ENCODE measurements around the gene NPDC1. TPM values are rescaled to one million over a fixed set of nuclear protein-coding genes. Genes with fewer than 3 reads are reported as not detected.

The NPDC1 gene
- total and polyA plus RNA-seq, 2 donors (not counting 1 experiment from before 2014, with no cell fraction given) = 0.17 to 0.19 TPM

DNA sequence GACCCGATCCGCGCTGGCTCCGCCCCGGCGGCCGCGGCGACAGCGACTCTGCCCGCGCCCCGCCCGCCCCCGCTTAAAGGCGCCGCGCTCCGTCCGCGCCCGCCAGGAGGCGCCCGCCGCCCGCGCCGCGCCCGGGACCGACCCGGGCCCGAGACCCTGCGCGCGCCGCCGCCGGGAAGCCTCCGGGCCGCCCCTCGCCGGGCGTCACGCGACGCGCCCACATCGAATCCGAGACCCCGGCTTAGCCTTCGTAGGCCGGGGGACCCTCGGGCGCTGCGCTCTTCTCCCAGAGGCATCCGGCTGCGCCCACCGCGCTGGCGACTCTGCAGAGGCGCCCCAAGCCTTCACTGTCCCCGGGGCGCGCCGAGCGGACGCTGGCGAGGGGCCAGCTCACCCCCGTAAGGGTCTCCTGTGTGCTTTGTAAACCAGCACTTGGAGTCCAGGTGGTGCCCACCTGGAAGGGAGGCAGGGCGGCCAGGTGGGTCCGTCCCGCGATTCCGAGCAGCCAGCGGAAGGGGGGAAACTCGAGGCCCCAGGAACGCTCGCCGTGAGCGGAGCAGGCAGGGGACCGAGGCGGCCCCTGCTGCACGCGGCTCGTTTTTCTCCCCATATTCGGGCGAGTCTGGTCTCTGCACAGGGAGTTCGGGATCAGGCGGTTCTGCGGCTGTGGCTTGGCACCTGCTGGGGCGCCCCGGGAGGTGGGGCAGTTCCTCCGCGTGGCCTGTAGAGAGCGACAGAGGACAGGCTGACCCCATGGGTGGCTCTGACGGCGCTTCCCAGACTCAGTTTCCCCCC lies 17.5 kb downstream of the NPDC1 start:
- peak overlapping the region in 1 of 2 donors; percentile 24 for H3K27ac ChIP-seq (ENCODE audit: low read length in 2 of 2)
- POLR2A ChIA-PET = interaction anchor here (0.9 to 3.0 kb wide), 4 partner anchors 32 to 195 kb away, joined by 3 to 19 read pairs (median 5); partner anchors contain the start of genes CLIC3 and PAXX

More for the DNA sequence above, 17.5 kb downstream of the NPDC1 start:
- ATAC-seq (ENCODE audit: low read depth) = peak; percentile 53
- Histone ChIP-seq H3K4me3 (ENCODE audit: control extremely low read depth in 1 of 5, extremely low read depth in 1 of 5, insufficient read depth in 1 of 5, low read depth in 2 of 5, low read length in 4 of 5) (peak overlapping the region in 4 of 5 experiments; percentile 64 to 77 (median 66)), H3K4me1 (ENCODE audit: control insufficient read depth in 2 of 2, insufficient read depth in 2 of 2, low read length in 2 of 2) (peaks cover 55 to 71% of the 10 kb centered on the region in 2 donors), H3K9ac (ENCODE audit: low read length) (peak overlapping the region; percentile 70), H3K9me3 (ENCODE audit: control extremely low read depth in 1 of 3, control insufficient read depth in 2 of 3, insufficient read depth in 1 of 3, low read length in 2 of 3) (peaks cover 0 to 7% (median 0%) of the 10 kb centered on the region in 3 donors), H3K4me2 (replicated peaks; ENCODE audit: low read depth, low read length, poor library complexity, severe bottlenecking) (peak overlapping the region; percentile 100), H3K79me2 (ENCODE audit: control insufficient read depth, insufficient read depth, low read length) (peaks cover 12% of the 10 kb centered on the region), H4K20me1 (ENCODE audit: control insufficient read depth, insufficient read depth, low read length, poor library complexity, severe bottlenecking) (peaks cover 11% of the 10 kb centered on the region), H3K36me3 (replicated peaks in 1 of 2; ENCODE audit: control extremely low read depth in 1 of 2, control insufficient read depth in 1 of 2, extremely low read depth in 1 of 2, insufficient read depth in 2 of 2, low read length in 1 of 2) (no peaks in the 10 kb centered on the region), H3K27me3 (replicated peaks in 1 of 4; ENCODE audit: control extremely low read depth in 1 of 4, control insufficient read depth in 3 of 4, insufficient read depth in 4 of 4, low read length in 3 of 4) (no peaks in the 10 kb centered on the region), H2AFZ (ENCODE audit: insufficient read depth, low read depth, low read length, poor library complexity, severe bottlenecking) (peak overlapping the region; percentile 83)
- no peak for TF ChIP-seq EZH2 (IDR thresholded peaks at IDR 0.05; ENCODE audit: borderline replicate concordance, insufficient read depth, low read depth, low read length, poor library complexity, severe bottlenecking)
- TF ChIP-seq, protein P1, sequence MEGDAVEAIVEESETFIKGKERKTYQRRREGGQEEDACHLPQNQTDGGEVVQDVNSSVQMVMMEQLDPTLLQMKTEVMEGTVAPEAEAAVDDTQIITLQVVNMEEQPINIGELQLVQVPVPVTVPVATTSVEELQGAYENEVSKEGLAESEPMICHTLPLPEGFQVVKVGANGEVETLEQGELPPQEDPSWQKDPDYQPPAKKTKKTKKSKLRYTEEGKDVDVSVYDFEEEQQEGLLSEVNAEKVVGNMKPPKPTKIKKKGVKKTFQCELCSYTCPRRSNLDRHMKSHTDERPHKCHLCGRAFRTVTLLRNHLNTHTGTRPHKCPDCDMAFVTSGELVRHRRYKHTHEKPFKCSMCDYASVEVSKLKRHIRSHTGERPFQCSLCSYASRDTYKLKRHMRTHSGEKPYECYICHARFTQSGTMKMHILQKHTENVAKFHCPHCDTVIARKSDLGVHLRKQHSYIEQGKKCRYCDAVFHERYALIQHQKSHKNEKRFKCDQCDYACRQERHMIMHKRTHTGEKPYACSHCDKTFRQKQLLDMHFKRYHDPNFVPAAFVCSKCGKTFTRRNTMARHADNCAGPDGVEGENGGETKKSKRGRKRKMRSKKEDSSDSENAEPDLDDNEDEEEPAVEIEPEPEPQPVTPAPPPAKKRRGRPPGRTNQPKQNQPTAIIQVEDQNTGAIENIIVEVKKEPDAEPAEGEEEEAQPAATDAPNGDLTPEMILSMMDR (IDR thresholded peaks at IDR 0.05) = no peak
- Mint-ChIP-seq H3K4me3 (peak overlapping the region; percentile 90), H3K4me1 (peaks cover 61% of the 10 kb centered on the region), H3K27ac (peak overlapping the region; percentile 74), H3K27me3 (no peaks in the 10 kb centered on the region), H3K9me3 (ENCODE audit: insufficient read depth) (no peaks in the 10 kb centered on the region)
- whole genome bisulfite sequencing (ENCODE audit: insufficient coverage) = under 1% methylated on average over 98 of the region's 98 CpGs
- CTCF ChIA-PET = interaction anchor here (0.6 to 5.9 kb wide), 37 partner anchors 9 to 262 kb away, joined by 3 to 49 read pairs (median 5); partner anchors contain the start of genes AJM1, C8G, CLIC3 and CYSRT1
- peak; percentile 85 for DNase-seq
- intact Hi-C loops (cut with micrococcal nuclease) = loop anchor here (1.0 to 2.0 kb wide), 2 partner anchors 36 to 241 kb away; partner anchors contain the start of gene PAXX

All from B cell (primary cell).